Hepatocyte (in vitro differentiated cells): Measurements from ENCODE around the gene UBE2QL1.

Experiments
- CTCF ChIP-seq: fragments of 200-600 bp; sonication (generic); IDR thresholded peaks from 2 replicates; pipeline ENCODE4 v1.5.1; 2016; ENCODE audit warnings: antibody characterized with exemption, mild to moderate bottlenecking; ENCODE audit not compliant: poor library complexity
- EZH2 ChIP-seq: fragments of 200-600 bp; sonication (generic); IDR thresholded peaks from 2 replicates; pipeline ENCODE4 v1.6.1; 2016; ENCODE audit warnings: antibody characterized with exemption, mild to moderate bottlenecking, borderline replicate concordance
- EZH2phosphoT487 ChIP-seq: fragments of 200-600 bp; sonication (generic); IDR thresholded peaks from one replicate; pipeline ENCODE4 v1.6.1; 2018; ENCODE audit warnings: antibody characterized with exemption, mild to moderate bottlenecking, low read depth, moderate library complexity; ENCODE audit not compliant: unreplicated experiment, severe bottlenecking

GRCh38 chr5:6525910-6526309 lies 77.3 kb downstream of the UBE2QL1 start:
- TF ChIP-seq CTCF (peak; percentile 36), EZH2phosphoT487 (no peak), EZH2 (no peak)
